Measurements from ENCODE around the gene RAB1B.

RAB1B gene

GRCh38 chr11:66268244-66268951 is at the start of gene RAB1B:
Gene RAB1B, plus strand, starts transcription at chr11:66268639. Its CDS starts 41 bp downstream, at chr11:66268680.
- H3K9ac ChIP-seq (ENCODE audit: low read length): peak within 1 kb of the TSS; percentile 64
- H3K4me3 ChIP-seq (ENCODE audit: low read length): peak within 1 kb of the TSS; percentile 70
- H3K9me3 ChIP-seq (ENCODE audit: control insufficient read depth, low read depth, low read length): no peaks in the 10 kb centered on the region
- peaks cover 34% of the 10 kb centered on the region for H3K36me3 ChIP-seq (ENCODE audit: control insufficient read depth, low read depth, low read length)
- H3K27ac ChIP-seq (ENCODE audit: low read length): peak within 1 kb of the TSS; percentile 5
- no peaks in the 10 kb centered on the region for H3K27me3 ChIP-seq (ENCODE audit: control insufficient read depth, insufficient read depth, low read length)
- H3K4me1 ChIP-seq (ENCODE audit: control insufficient read depth, low read depth, low read length): peaks cover 4% of the 10 kb centered on the region

GRCh38 chr11:66218846-66219620 is 49.4 kb upstream of the RAB1B start:
- no peaks in the 10 kb centered on the region for H3K27me3 ChIP-seq (ENCODE audit: control insufficient read depth, insufficient read depth, low read length)
- no peak overlapping the region for H3K9ac ChIP-seq (ENCODE audit: low read length)
- no peaks in the 10 kb centered on the region for H3K9me3 ChIP-seq (ENCODE audit: control insufficient read depth, low read depth, low read length)
- no peak overlapping the region for H3K4me3 ChIP-seq (ENCODE audit: low read length)
- H3K36me3 ChIP-seq (ENCODE audit: control insufficient read depth, low read depth, low read length): no peaks in the 10 kb centered on the region
- H3K27ac ChIP-seq (ENCODE audit: low read length): no peak overlapping the region
- no peaks in the 10 kb centered on the region for H3K4me1 ChIP-seq (ENCODE audit: control insufficient read depth, low read depth, low read length)

DNA sequence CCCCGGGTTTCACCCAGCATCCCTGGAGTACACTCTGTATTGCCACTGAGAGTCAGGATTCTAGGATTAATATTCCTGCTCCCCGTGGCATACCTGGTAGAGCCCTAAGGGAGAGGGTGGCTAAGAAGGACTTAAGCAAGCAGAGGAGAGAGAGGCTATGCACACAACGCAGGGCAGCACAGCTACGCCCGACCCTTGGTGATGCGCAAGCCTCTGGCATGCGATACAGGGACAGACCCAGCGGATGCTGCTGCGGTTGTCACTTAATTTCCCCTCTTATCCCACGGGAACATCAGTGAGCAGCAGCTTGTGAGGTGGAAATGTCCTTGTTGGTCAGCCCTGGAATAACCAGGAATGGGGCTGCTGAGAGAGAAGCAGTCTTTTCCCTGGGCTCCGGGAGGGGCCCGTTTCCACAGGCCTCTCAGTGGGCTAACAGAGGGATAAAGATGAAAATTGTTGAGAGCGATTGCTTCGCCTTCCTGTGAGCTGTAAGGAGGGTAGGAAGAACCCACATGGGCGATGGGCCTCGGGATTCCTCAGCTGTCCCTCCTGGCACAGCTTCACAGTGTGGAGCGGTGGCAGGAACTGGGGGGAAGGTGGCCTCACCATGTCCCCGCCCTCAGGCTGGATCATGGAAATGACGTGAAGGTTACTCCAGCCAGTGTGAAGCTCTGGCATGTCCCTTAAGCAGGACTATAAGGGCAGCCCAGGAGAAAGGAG is 48.4 kb upstream of the RAB1B start:
- H3K4me3 ChIP-seq (ENCODE audit: low read length): no peak overlapping the region
- no peak overlapping the region for H3K27ac ChIP-seq (ENCODE audit: low read length)
- no peaks in the 10 kb centered on the region for H3K27me3 ChIP-seq (ENCODE audit: control insufficient read depth, insufficient read depth, low read length)
- no peak overlapping the region for H3K9ac ChIP-seq (ENCODE audit: low read length)
- no peaks in the 10 kb centered on the region for H3K4me1 ChIP-seq (ENCODE audit: control insufficient read depth, low read depth, low read length)
- H3K9me3 ChIP-seq (ENCODE audit: control insufficient read depth, low read depth, low read length): no peaks in the 10 kb centered on the region
- H3K36me3 ChIP-seq (ENCODE audit: control insufficient read depth, low read depth, low read length): no peaks in the 10 kb centered on the region

DNA sequence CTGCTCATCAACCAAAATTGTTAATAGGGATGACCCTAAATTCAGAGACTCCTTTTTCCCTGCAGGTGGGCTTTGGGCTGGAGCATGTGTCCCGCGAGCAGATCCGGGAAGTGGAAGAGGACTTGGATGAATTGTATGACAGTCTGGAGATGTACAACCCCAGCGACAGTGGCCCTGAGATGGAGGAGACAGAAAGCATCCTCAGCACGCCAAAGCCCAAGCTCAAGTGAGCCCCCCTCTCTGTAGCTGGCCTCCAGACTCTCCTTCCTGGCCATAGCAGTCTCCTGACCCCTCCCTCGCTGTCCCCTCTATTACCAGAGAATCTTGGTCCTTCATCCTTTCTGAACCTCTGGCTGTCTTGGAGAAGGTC is 47.9 kb upstream of the RAB1B start:
- Histone ChIP-seq H3K9me3 (ENCODE audit: control insufficient read depth, low read depth, low read length) (no peaks in the 10 kb centered on the region), H3K9ac (ENCODE audit: low read length) (no peak overlapping the region), H3K4me1 (ENCODE audit: control insufficient read depth, low read depth, low read length) (no peaks in the 10 kb centered on the region), H3K4me3 (ENCODE audit: low read length) (no peak overlapping the region), H3K36me3 (ENCODE audit: control insufficient read depth, low read depth, low read length) (no peaks in the 10 kb centered on the region), H3K27me3 (ENCODE audit: control insufficient read depth, insufficient read depth, low read length) (no peaks in the 10 kb centered on the region), H3K27ac (ENCODE audit: low read length) (no peak overlapping the region)

- H3K4me3 ChIP-seq (ENCODE audit: low read length): no peak overlapping the region
- no peak overlapping the region for H3K9ac ChIP-seq (ENCODE audit: low read length)
- no peaks in the 10 kb centered on the region for H3K36me3 ChIP-seq (ENCODE audit: control insufficient read depth, low read depth, low read length)
These were observed 47.4 kb upstream of the RAB1B start for GRCh38 chr11:66221012-66221411.

DNA sequence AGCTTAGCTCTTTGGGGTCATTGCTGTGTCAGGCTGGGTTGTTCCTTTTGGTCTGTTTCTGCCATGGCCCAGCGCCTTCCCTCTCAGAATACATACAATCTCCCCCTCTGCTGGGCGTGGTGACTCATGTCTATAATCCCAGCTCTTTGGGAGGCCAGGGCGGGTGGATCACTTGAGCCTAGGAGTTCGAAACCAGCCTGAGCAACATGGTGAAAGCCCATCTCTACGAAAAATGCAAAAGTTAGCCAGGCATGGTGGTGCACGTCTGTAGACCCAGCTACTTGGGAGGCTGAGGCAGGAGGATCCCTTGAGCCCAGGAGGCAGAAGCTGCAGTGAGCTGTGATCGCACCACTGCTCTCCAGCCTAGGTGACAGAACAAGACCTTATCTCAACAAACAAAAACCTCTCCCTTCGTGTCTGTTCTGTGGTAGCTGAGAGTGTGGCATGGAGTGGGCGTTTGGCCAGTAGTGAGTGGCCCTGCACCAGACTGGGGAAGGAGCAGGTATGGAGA is 46.7 kb upstream of the RAB1B start:
- H3K27ac ChIP-seq (ENCODE audit: low read length): no peak overlapping the region
- no peaks in the 10 kb centered on the region for H3K9me3 ChIP-seq (ENCODE audit: control insufficient read depth, low read depth, low read length)
- H3K4me1 ChIP-seq (ENCODE audit: control insufficient read depth, low read depth, low read length): no peaks in the 10 kb centered on the region
- H3K4me3 ChIP-seq (ENCODE audit: low read length): no peak overlapping the region
- no peaks in the 10 kb centered on the region for H3K36me3 ChIP-seq (ENCODE audit: control insufficient read depth, low read depth, low read length)
- no peak overlapping the region for H3K9ac ChIP-seq (ENCODE audit: low read length)
- H3K27me3 ChIP-seq (ENCODE audit: control insufficient read depth, insufficient read depth, low read length): no peaks in the 10 kb centered on the region

More at GRCh38 chr11:66221012-66221411, 47.4 kb upstream of the RAB1B start:
- Histone ChIP-seq H3K27ac (ENCODE audit: low read length) (no peak overlapping the region), H3K4me1 (ENCODE audit: control insufficient read depth, low read depth, low read length) (no peaks in the 10 kb centered on the region), H3K27me3 (ENCODE audit: control insufficient read depth, insufficient read depth, low read length) (no peaks in the 10 kb centered on the region), H3K9me3 (ENCODE audit: control insufficient read depth, low read depth, low read length) (no peaks in the 10 kb centered on the region)

- no peaks in the 10 kb centered on the region for H3K36me3 ChIP-seq (ENCODE audit: control insufficient read depth, low read depth, low read length)
- no peaks in the 10 kb centered on the region for H3K4me1 ChIP-seq (ENCODE audit: control insufficient read depth, low read depth, low read length)
These were observed 45.9 kb upstream of the RAB1B start for GRCh38 chr11:66222358-66223149.

DNA sequence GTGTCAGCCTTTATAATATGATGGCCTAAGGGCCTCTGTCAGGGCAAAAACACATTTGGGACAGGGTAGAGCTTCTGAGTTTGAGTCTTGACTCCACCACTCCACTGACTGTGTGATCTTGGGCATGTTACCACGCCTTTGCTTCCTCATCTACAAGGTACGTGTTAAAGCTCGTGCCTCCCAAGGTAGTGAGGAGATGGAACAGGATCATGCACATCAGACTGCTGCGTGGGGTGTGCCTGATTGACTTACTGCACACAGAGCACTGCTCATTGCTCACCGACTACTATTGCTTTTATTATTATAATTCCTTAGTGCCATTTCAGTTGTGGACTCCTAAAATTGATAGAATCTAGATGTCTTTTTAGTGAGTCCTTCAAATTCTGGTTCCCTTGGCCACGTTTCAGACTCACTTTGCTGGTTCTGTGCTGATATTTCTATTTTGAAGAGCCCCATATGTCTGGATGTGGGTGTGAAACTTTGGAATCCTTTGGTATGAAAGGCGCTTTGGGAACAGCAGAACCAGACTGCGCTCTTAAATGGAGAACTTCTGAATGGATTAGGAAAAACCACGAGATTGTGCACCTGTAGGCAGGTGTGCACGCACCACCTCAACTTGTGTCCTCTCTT is 44.1 kb upstream of the RAB1B start:
- Histone ChIP-seq H3K9ac (ENCODE audit: low read length) (no peak overlapping the region), H3K9me3 (ENCODE audit: control insufficient read depth, low read depth, low read length) (no peaks in the 10 kb centered on the region), H3K4me3 (ENCODE audit: low read length) (no peak overlapping the region), H3K27me3 (ENCODE audit: control insufficient read depth, insufficient read depth, low read length) (no peaks in the 10 kb centered on the region), H3K36me3 (ENCODE audit: control insufficient read depth, low read depth, low read length) (no peaks in the 10 kb centered on the region), H3K27ac (ENCODE audit: low read length) (no peak overlapping the region), H3K4me1 (ENCODE audit: control insufficient read depth, low read depth, low read length) (peaks cover 7% of the 10 kb centered on the region)

More at GRCh38 chr11:66222358-66223149, 45.9 kb upstream of the RAB1B start:
- no peak overlapping the region for H3K4me3 ChIP-seq (ENCODE audit: low read length)
- H3K27ac ChIP-seq (ENCODE audit: low read length): no peak overlapping the region
- no peaks in the 10 kb centered on the region for H3K27me3 ChIP-seq (ENCODE audit: control insufficient read depth, insufficient read depth, low read length)
- no peaks in the 10 kb centered on the region for H3K9me3 ChIP-seq (ENCODE audit: control insufficient read depth, low read depth, low read length)
- H3K9ac ChIP-seq (ENCODE audit: low read length): no peak overlapping the region

- H3K9me3 ChIP-seq (ENCODE audit: control insufficient read depth, low read depth, low read length): no peaks in the 10 kb centered on the region
- H3K9ac ChIP-seq (ENCODE audit: low read length): no peak overlapping the region
- no peaks in the 10 kb centered on the region for H3K27me3 ChIP-seq (ENCODE audit: control insufficient read depth, insufficient read depth, low read length)
- H3K4me1 ChIP-seq (ENCODE audit: control insufficient read depth, low read depth, low read length): peaks cover 7% of the 10 kb centered on the region
- no peaks in the 10 kb centered on the region for H3K36me3 ChIP-seq (ENCODE audit: control insufficient read depth, low read depth, low read length)
- no peak overlapping the region for H3K4me3 ChIP-seq (ENCODE audit: low read length)
- H3K27ac ChIP-seq (ENCODE audit: low read length): no peak overlapping the region
These were observed 43.4 kb upstream of the RAB1B start for GRCh38 chr11:66225066-66225465.

- no peak overlapping the region for H3K27ac ChIP-seq (ENCODE audit: low read length)
- no peaks in the 10 kb centered on the region for H3K36me3 ChIP-seq (ENCODE audit: control insufficient read depth, low read depth, low read length)
- no peak overlapping the region for H3K9ac ChIP-seq (ENCODE audit: low read length)
These were observed 42.3 kb upstream of the RAB1B start for GRCh38 chr11:66226101-66226500.

More at GRCh38 chr11:66226101-66226500, 42.3 kb upstream of the RAB1B start:
- Histone ChIP-seq H3K4me3 (ENCODE audit: low read length) (no peak overlapping the region), H3K9me3 (ENCODE audit: control insufficient read depth, low read depth, low read length) (no peaks in the 10 kb centered on the region), H3K4me1 (ENCODE audit: control insufficient read depth, low read depth, low read length) (peaks cover 8% of the 10 kb centered on the region), H3K27me3 (ENCODE audit: control insufficient read depth, insufficient read depth, low read length) (no peaks in the 10 kb centered on the region)
